SW480 (cell line): ENCODE data around the gene TTLL5.

ENCODE experiments used
- DNase-seq: peaks from one replicate; pipeline ENCODE4 v3.0.0-alpha.2; 2016; ENCODE audit warnings: low spot score

Gene TTLL5

GRCh38 chr14:75794615-75795038 lies 133.6 kb downstream of the TTLL5 start:
- DNase-seq: peak; percentile 66

- DNase-seq: no peak
Measured at GRCh38 chr14:75800792-75801191, 139.7 kb downstream of the TTLL5 start.

- DNase-seq: no peak
Measured at GRCh38 chr14:75802486-75802885, 141.4 kb downstream of the TTLL5 start.

GRCh38 chr14:75803765-75804164 lies 142.7 kb downstream of the TTLL5 start:
- DNase-seq: no peak

GRCh38 chr14:75804570-75805275 lies 143.7 kb downstream of the TTLL5 start:
- no peak for DNase-seq

GRCh38 chr14:75805646-75806045 lies 144.6 kb downstream of the TTLL5 start:
- DNase-seq: no peak

- no peak for DNase-seq
Measured at GRCh38 chr14:75806352-75806832, 145.3 kb downstream of the TTLL5 start.

- DNase-seq: no peak
Measured at GRCh38 chr14:75807667-75808360, 146.8 kb downstream of the TTLL5 start.

- no peak for DNase-seq
Measured at GRCh38 chr14:75811136-75811829, 150.2 kb downstream of the TTLL5 start.

GRCh38 chr14:75811872-75812499 lies 150.9 kb downstream of the TTLL5 start:
- DNase-seq: peak; percentile 18

- DNase-seq: no peak
Measured at GRCh38 chr14:75812622-75813021, 151.6 kb downstream of the TTLL5 start.

- no peak for DNase-seq
Measured at GRCh38 chr14:75820761-75821160, 159.7 kb downstream of the TTLL5 start.

GRCh38 chr14:75821831-75822521 lies 160.9 kb downstream of the TTLL5 start:
- DNase-seq: peak; percentile 81

- DNase-seq: no peak
Measured at GRCh38 chr14:75822522-75823141, 161.6 kb downstream of the TTLL5 start.

GRCh38 chr14:75823334-75823733 lies 162.3 kb downstream of the TTLL5 start:
- no peak for DNase-seq

- DNase-seq: no peak
Measured at GRCh38 chr14:75824318-75824717, 163.3 kb downstream of the TTLL5 start.

- DNase-seq: no peak
Measured at GRCh38 chr14:75825147-75825592, 164.1 kb downstream of the TTLL5 start.

GRCh38 chr14:75826599-75826998 lies 165.6 kb downstream of the TTLL5 start:
- no peak for DNase-seq

GRCh38 chr14:75827331-75827730 lies 166.3 kb downstream of the TTLL5 start:
- no peak for DNase-seq

GRCh38 chr14:75829316-75829715 lies 168.3 kb downstream of the TTLL5 start:
- no peak for DNase-seq

- DNase-seq: peak; percentile 93
Measured at GRCh38 chr14:75831455-75831854, 170.4 kb downstream of the TTLL5 start.
